HepG2 (cell line): Measurements from ENCODE around the gene RTBDN. TPM values are rescaled to one million over a fixed set of nuclear protein-coding genes. Genes with fewer than 3 reads are reported as not detected.

Experiments used
- BHLHE40 ChIP-seq: IDR thresholded peaks from 2 replicates; pipeline ENCODE4 v1.6.1; 2011; ENCODE audit warnings: low read length, improper control_type of control experiment
- CEBPB ChIP-seq: IDR thresholded peaks from 2 replicates; pipeline ENCODE4 v1.6.1; 2011; ENCODE audit warnings: low read depth, low read length, improper control_type of control experiment, borderline replicate concordance
- EED ChIP-seq: sonication (generic); formaldehyde crosslinking; IDR thresholded peaks from 2 replicates; pipeline ENCODE4 v1.5.0; 2020; ENCODE audit warnings: mild to moderate bottlenecking, missing genetic modification reagents
- ELF1 ChIP-seq: sonication (generic); formaldehyde crosslinking; IDR thresholded peaks from 2 replicates; pipeline ENCODE4 v1.4.0; 2020; ENCODE audit warnings: missing genetic modification reagents
- GPN1 ChIP-seq: sonication (generic); formaldehyde crosslinking; IDR thresholded peaks from 2 replicates; pipeline ENCODE4 v1.5.1; 2020; ENCODE audit warnings: missing genetic modification reagents, borderline replicate concordance
- HBP1 ChIP-seq: IDR thresholded peaks from 2 replicates; pipeline ENCODE4 v1.6.1; 2016; ENCODE audit warnings: low read depth, control low read depth
- HIC2 ChIP-seq: sonication (generic); formaldehyde crosslinking; IDR thresholded peaks from 2 replicates; pipeline ENCODE4 v1.9.0; 2022; ENCODE audit warnings: low read depth, missing genetic modification reagents
- IKZF1 ChIP-seq: fragments of 450-650 bp; IDR thresholded peaks from 2 replicates; pipeline ENCODE4 v1.7.1; 2016
- KAT8 ChIP-seq: IDR thresholded peaks from 2 replicates; pipeline ENCODE4 v1.6.1; 2016; ENCODE audit warnings: missing genetic modification reagents, missing compliant biosample characterization
- KLF11 ChIP-seq: IDR thresholded peaks from 2 replicates; pipeline ENCODE4 v1.6.1; 2016; ENCODE audit warnings: missing compliant biosample characterization
- MAFF ChIP-seq: IDR thresholded peaks from 2 replicates; pipeline ENCODE4 v1.6.1; 2011; ENCODE audit warnings: low read depth, low read length, improper control_type of control experiment
- MTA1 ChIP-seq: sonication (generic); formaldehyde crosslinking; IDR thresholded peaks from 2 replicates; pipeline ENCODE4 v1.4.0; 2020; ENCODE audit warnings: missing genetic modification reagents, mild to moderate bottlenecking, borderline replicate concordance
- POGK ChIP-seq: sonication (generic); formaldehyde crosslinking; conservative IDR thresholded peaks from 2 replicates; pipeline ENCODE4 v1.8.0; 2022; ENCODE audit warnings: mild to moderate bottlenecking, moderate library complexity, missing genetic modification reagents
- POGZ ChIP-seq: sonication (generic); formaldehyde crosslinking; IDR thresholded peaks from 2 replicates; pipeline ENCODE4 v1.4.0; 2020; ENCODE audit warnings: mild to moderate bottlenecking, missing genetic modification reagents
- RBM39 ChIP-seq: fragments of 200-400 bp; formaldehyde crosslinking; IDR thresholded peaks from one replicate; pipeline ENCODE4 v1.6.1; 2018; ENCODE audit warnings: antibody characterized with exemption, mild to moderate bottlenecking, low read depth, low read length; ENCODE audit not compliant: poor library complexity, severe bottlenecking
- UBTF ChIP-seq: sonication (generic); formaldehyde crosslinking; IDR thresholded peaks from 2 replicates; pipeline ENCODE4 v1.4.0; 2020; ENCODE audit warnings: mild to moderate bottlenecking, missing genetic modification reagents
- ZFX ChIP-seq: sonication (generic); formaldehyde crosslinking; IDR thresholded peaks from 2 replicates; pipeline ENCODE4 v1.4.0; 2020; ENCODE audit warnings: mild to moderate bottlenecking, low read depth, missing genetic modification reagents, moderate library complexity
- ZNF282 ChIP-seq: fragments of 450-650 bp; IDR thresholded peaks from 2 replicates; pipeline ENCODE4 v1.6.1; 2018; ENCODE audit not compliant: partially characterized antibody
- ZNF451 ChIP-seq: sonication (generic); formaldehyde crosslinking; IDR thresholded peaks from 2 replicates; pipeline ENCODE4 v1.5.0; 2020; ENCODE audit warnings: mild to moderate bottlenecking, missing genetic modification reagents
- ZNF530 ChIP-seq: sonication (generic); formaldehyde crosslinking; IDR thresholded peaks from 2 replicates; pipeline ENCODE4 v1.5.0; 2020; ENCODE audit warnings: low read depth, mild to moderate bottlenecking, missing genetic modification reagents
- ZNF580 ChIP-seq: IDR thresholded peaks from 2 replicates; pipeline ENCODE4 v1.6.1; 2016; ENCODE audit warnings: low read depth, borderline replicate concordance
- ZNF768 ChIP-seq: sonication (generic); formaldehyde crosslinking; IDR thresholded peaks from 2 replicates; pipeline ENCODE4 v1.4.0; 2020; ENCODE audit warnings: missing genetic modification reagents
- polyA plus RNA-seq, 8 experiments: library from polyadenylated mRNA; depleted of rRNA in 3 of 8; stranded (reverse) in 7 of 8; unstranded in 1 of 8; fragments of >200 nt; fragmentation: Illumina TruSeq in 4 of 8; extraction: Trizol in 4 of 8; gene quantifications; 2 replicates each; pipeline versions ENCODE4 v1.2.1 to v1.2.3, GENCODE V29; 2011 to 2016; ENCODE audit warnings: low read depth in 4 of 8, missing spikeins in 1 of 8, mixed read lengths in 1 of 8; ENCODE audit not compliant: insufficient read depth in 1 of 8
- total RNA-seq, 5 experiments: library from RNA; depleted of rRNA; stranded (reverse); fragments of >200 nt; fragmentation: Illumina TruSeq; extraction: Trizol; gene quantifications; 2 replicates each; pipeline ENCODE4 v1.2.3, GENCODE V29; 2016; ENCODE audit warnings: low read depth in 1 of 5
- TF ChIP-seq, protein P1 (sequence below): sonication (generic); formaldehyde crosslinking; IDR thresholded peaks from 2 replicates; pipeline ENCODE4 v1.4.0; 2020; ENCODE audit warnings: missing genetic modification reagents

RTBDN gene
- total and polyA plus RNA-seq, 2 of the 13 experiments (the other 11 are each of a cell fraction or from before 2014, with no cell fraction given) = 0.27 to 0.48 TPM

GRCh38 chr19:12779162-12779993, 55.0 kb downstream of the RTBDN start (continued):
- TF ChIP-seq HIC2 (no peak), ZNF451 (CRISPR knock-in tag) (no peak), KLF11 (CRISPR knock-in tag) (no peak), UBTF (CRISPR knock-in tag) (0 out of 2 replicates have a peak, but pooled peaks have one; percentile 40), HBP1 (0 out of 2 replicates have a peak, but pooled peaks have one; percentile 29), BHLHE40 (no peak), MTA1 (no peak), RBM39 (no peak), IKZF1 (no peak), EED (CRISPR knock-in tag) (no peak), ELF1 (no peak), CEBPB (peak; percentile 41; the same call in 1 of the 2 replicates), GPN1 (CRISPR knock-in tag) (no peak), ZFX (CRISPR knock-in tag) (no peak), ZNF530 (CRISPR knock-in tag) (no peak), ZNF768 (CRISPR knock-in tag) (no peak), POGZ (CRISPR knock-in tag) (no peak), MAFF (no peak), ZNF580 (CRISPR knock-in tag) (no peak), ZNF282 (no peak), POGK (CRISPR knock-in tag) (no peak), KAT8 (peak; percentile 36; the same call in 1 of the 2 replicates)
- TF ChIP-seq, protein P1, sequence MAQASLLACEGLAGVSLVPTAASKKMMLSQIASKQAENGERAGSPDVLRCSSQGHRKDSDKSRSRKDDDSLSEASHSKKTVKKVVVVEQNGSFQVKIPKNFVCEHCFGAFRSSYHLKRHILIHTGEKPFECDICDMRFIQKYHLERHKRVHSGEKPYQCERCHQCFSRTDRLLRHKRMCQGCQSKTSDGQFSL = no peak
